ENCODE data around the gene TFR2. TPM values are rescaled to one million over a fixed set of nuclear protein-coding genes. Genes with fewer than 3 reads are reported as not detected.

TFR2 gene
- total RNA-seq, 4 donors from 2014 or later: 0.81 to 3.9 (median 1.3) TPM

- H3K36me3 ChIP-seq: no peaks in the 10 kb centered on the region
- peak within 1 kb of the TSS; percentile 91 for H3K27ac ChIP-seq
- H3K9me3 ChIP-seq: no peaks in the 10 kb centered on the region
- peak within 1 kb of the TSS; percentile 90 for H3K4me3 ChIP-seq
- H3K4me1 ChIP-seq: peaks cover 17% of the 10 kb centered on the region
- 1% methylated on average over 41 of the region's 61 CpGs for WGBS
- DNase-seq (ENCODE audit: low spot score in 2 of 2): peak; percentile 99 to 100
- TF ChIP-seq CTCF (IDR thresholded peaks at IDR 0.05) (no peak), POLR2A (IDR thresholded peaks at IDR 0.05) (peak in 1 of 2 donors; percentile 83), POLR2AphosphoS5 (IDR thresholded peaks at IDR 0.05) (peak; percentile 37 to 97 (median 88)), EP300 (IDR thresholded peaks at IDR 0.05) (no peak)
- H3K27me3 ChIP-seq: no peaks in the 10 kb centered on the region
Observed at GRCh38 chr7:100611983-100612729, 29.2 kb downstream of the TFR2 start, which contains the start of gene MOSPD3. MOSPD3 (plus strand) TSS chr7:100612540; CDS start chr7:100612792, 252 bp downstream.

- Histone ChIP-seq H3K9me3 (no peaks in the 10 kb centered on the region), H3K4me3 (no peak overlapping the region), H3K36me3 (no peaks in the 10 kb centered on the region), H3K27ac (no peak overlapping the region), H3K4me1 (peaks cover 26% of the 10 kb centered on the region), H3K27me3 (no peaks in the 10 kb centered on the region)
- DNase-seq (ENCODE audit: low spot score in 2 of 2): no peak
- WGBS: 95% methylated on average over 5 of the region's 5 CpGs
- no peak for TF ChIP-seq CTCF (IDR thresholded peaks at IDR 0.05)
- TF ChIP-seq POLR2A (IDR thresholded peaks at IDR 0.05): no peak
- TF ChIP-seq POLR2AphosphoS5 (IDR thresholded peaks at IDR 0.05): no peak
- TF ChIP-seq EP300 (IDR thresholded peaks at IDR 0.05): no peak
Observed at GRCh38 chr7:100609958-100610357, 31.4 kb downstream of the TFR2 start.

- 91% methylated on average over 8 of the region's 8 CpGs for WGBS
- H3K4me3 ChIP-seq: no peak overlapping the region
- H3K27me3 ChIP-seq: no peaks in the 10 kb centered on the region
- no peaks in the 10 kb centered on the region for H3K36me3 ChIP-seq
- TF ChIP-seq CTCF (IDR thresholded peaks at IDR 0.05): no peak
- TF ChIP-seq EP300 (IDR thresholded peaks at IDR 0.05): no peak
- TF ChIP-seq POLR2AphosphoS5 (IDR thresholded peaks at IDR 0.05): no peak
- no peak for TF ChIP-seq POLR2A (IDR thresholded peaks at IDR 0.05)
- H3K4me1 ChIP-seq: peaks cover 31% of the 10 kb centered on the region
- no peak for DNase-seq (ENCODE audit: low spot score in 2 of 2)
- H3K9me3 ChIP-seq: no peaks in the 10 kb centered on the region
- H3K27ac ChIP-seq: no peak overlapping the region
Observed at GRCh38 chr7:100607111-100607510, 34.2 kb downstream of the TFR2 start.

GRCh38 chr7:100606313-100606712, 35.0 kb downstream of the TFR2 start:
- Histone ChIP-seq H3K9me3 (no peaks in the 10 kb centered on the region), H3K4me1 (peaks cover 36% of the 10 kb centered on the region), H3K4me3 (no peak overlapping the region), H3K27ac (no peak overlapping the region), H3K36me3 (no peaks in the 10 kb centered on the region), H3K27me3 (no peaks in the 10 kb centered on the region)
- no peak for DNase-seq (ENCODE audit: low spot score in 2 of 2)
- 88% methylated on average over 12 of the region's 12 CpGs for WGBS
- no peak for TF ChIP-seq EP300 (IDR thresholded peaks at IDR 0.05)
- TF ChIP-seq CTCF (IDR thresholded peaks at IDR 0.05): no peak
- TF ChIP-seq POLR2A (IDR thresholded peaks at IDR 0.05): no peak
- TF ChIP-seq POLR2AphosphoS5 (IDR thresholded peaks at IDR 0.05): no peak
